B cell (primary cell): ENCODE results near the gene NTN3. TPM values are rescaled to one million over a fixed set of nuclear protein-coding genes. Genes with fewer than 3 reads are reported as not detected.

ENCODE experiments used
- ATAC-seq: fragments of 200-7000 bp; cut with Tn5 transposase; one replicate; pipeline ENCODE4 v1.10.0; 2021; ENCODE audit warnings: low read depth, mild to moderate bottlenecking, moderate number of reproducible peaks, moderate library complexity
- CTCF ChIA-PET: fragments of 350-600 bp; sonication (Branson Sonifier 250); formaldehyde crosslinking; loops from one replicate; lab custom pipeline; 2021; ENCODE audit warnings: antibody characterized with exemption, inconsistent platforms; lab: Charles Lee
- POLR2A ChIA-PET: fragments of 350-600 bp; sonication (Branson Sonifier 250); formaldehyde crosslinking; loops from one replicate; lab custom pipeline; 2021; ENCODE audit warnings: antibody characterized with exemption; lab: Charles Lee
- DNase-seq: peaks from one replicate; pipeline ENCODE4 v3.0.0; 2013
- H2AFZ ChIP-seq: 2 replicates; pipeline ENCODE4 v1.6.1; 2012; ENCODE audit warnings: mild to moderate bottlenecking, low read depth, low read length; ENCODE audit not compliant: insufficient read depth, poor library complexity, severe bottlenecking
- H3K27ac ChIP-seq, 2 donors: 1 replicate in 1 of 2; 2 replicates in 1 of 2; pipeline ENCODE4 v1.5.1; 2012 to 2013; ENCODE audit warnings: low read length in 2 of 2, mild to moderate bottlenecking in 2 of 2, moderate library complexity in 1 of 2
- H3K27me3 ChIP-seq, 4 experiments: fragments of 200-600 bp in 1 of 4; sonication (generic) in 1 of 4; replicated peaks in 1 of 4; 1 replicate in 2 of 4; 2 replicates in 2 of 4; pipeline versions ENCODE4 v1.6.1 to v1.7.0; 2013 to 2016; ENCODE audit warnings: low read length in 3 of 4, mild to moderate bottlenecking in 2 of 4, mixed read lengths in 1 of 4, moderate library complexity in 1 of 4; ENCODE audit not compliant: insufficient read depth in 4 of 4, control insufficient read depth in 3 of 4; ENCODE audit errors: control extremely low read depth in 1 of 4
- H3K36me3 ChIP-seq, 2 experiments: replicated peaks in 1 of 2; 1 replicate in 1 of 2; 2 replicates in 1 of 2; pipeline versions ENCODE4 v1.6.1 to v1.7.1; 2013; ENCODE audit warnings: low read length in 1 of 2; ENCODE audit not compliant: insufficient read depth in 2 of 2, control insufficient read depth in 1 of 2; ENCODE audit errors: control extremely low read depth in 1 of 2, extremely low read depth in 1 of 2
- H3K4me1 ChIP-seq, 2 donors: fragments of 200-600 bp in 1 of 2; sonication (generic) in 1 of 2; 1 replicate in 1 of 2; 2 replicates in 1 of 2; pipeline versions ENCODE4 v1.5.1 to v1.6.1; 2013 to 2017; ENCODE audit warnings: low read length in 2 of 2; ENCODE audit not compliant: control insufficient read depth in 2 of 2, insufficient read depth in 2 of 2
- H3K4me2 ChIP-seq: replicated peaks from 2 replicates; pipeline ENCODE3; 2012; ENCODE audit warnings: mild to moderate bottlenecking, low read depth, low read length; ENCODE audit not compliant: poor library complexity, severe bottlenecking
- H3K4me3 ChIP-seq, 5 experiments: fragments of 200-600 bp in 1 of 5; sonication (generic) in 1 of 5; 1 replicate in 3 of 5; 2 replicates in 2 of 5; pipeline versions ENCODE4 v1.5.1 to v1.7.0; 2011 to 2016; ENCODE audit warnings: low read length in 4 of 5, mild to moderate bottlenecking in 4 of 5, low read depth in 2 of 5, control low read depth in 1 of 5, moderate library complexity in 1 of 5; ENCODE audit not compliant: insufficient read depth in 1 of 5; ENCODE audit errors: control extremely low read depth in 1 of 5, extremely low read depth in 1 of 5
- H3K79me2 ChIP-seq: fragments of 200-600 bp; sonication (generic); one replicate; pipeline ENCODE4 v1.6.0; 2016; ENCODE audit warnings: low read length; ENCODE audit not compliant: control insufficient read depth, insufficient read depth
- H3K9ac ChIP-seq: fragments of 200-600 bp; sonication (generic); 2 replicates; pipeline ENCODE4 v1.6.1; 2017; ENCODE audit warnings: mild to moderate bottlenecking, low read length, moderate library complexity
- H3K9me3 ChIP-seq, 3 donors: one replicate each; pipeline versions ENCODE4 v1.6.1 to v1.7.1; 2013; ENCODE audit warnings: low read length in 2 of 3; ENCODE audit not compliant: control insufficient read depth in 2 of 3, insufficient read depth in 1 of 3; ENCODE audit errors: control extremely low read depth in 1 of 3
- H4K20me1 ChIP-seq: 2 replicates; pipeline ENCODE4 v1.6.0; 2012; ENCODE audit warnings: mild to moderate bottlenecking, low read length; ENCODE audit not compliant: insufficient read depth, control insufficient read depth, poor library complexity, severe bottlenecking
- H3K27ac Mint-ChIP-seq: one replicate; pipeline ENCODE4 v1.8.0; 2021; ENCODE audit warnings: mixed read lengths
- H3K27me3 Mint-ChIP-seq: one replicate; pipeline ENCODE4 v1.8.0; 2021; ENCODE audit warnings: mixed read lengths
- H3K4me1 Mint-ChIP-seq: one replicate; pipeline ENCODE4 v1.8.0; 2021; ENCODE audit warnings: mixed read lengths
- H3K4me3 Mint-ChIP-seq: one replicate; pipeline ENCODE4 v1.8.0; 2021; ENCODE audit warnings: mixed read lengths
- H3K9me3 Mint-ChIP-seq: one replicate; pipeline ENCODE4 v1.8.0; 2022; ENCODE audit warnings: mixed read lengths; ENCODE audit not compliant: insufficient read depth
- CTCF ChIP-seq: fragments of 200-600 bp; IDR thresholded peaks from one replicate; pipeline ENCODE4 v1.8.0; 2022; ENCODE audit warnings: antibody characterized with exemption, mild to moderate bottlenecking
- EZH2 ChIP-seq: IDR thresholded peaks from 2 replicates; pipeline ENCODE4 v1.6.1; 2012; ENCODE audit warnings: borderline replicate concordance, low read depth, mild to moderate bottlenecking, moderate library complexity, low read length; ENCODE audit not compliant: insufficient read depth, poor library complexity, severe bottlenecking
- WGBS: methylation state at CpG from one replicate; pipeline ENCODE4 v1.1.5; 2013; ENCODE audit warnings: missing lambda C conversion rate; ENCODE audit not compliant: insufficient coverage; 5-methylcytosine and 5-hydroxymethylcytosine counted together
- intact Hi-C: fragments of 100-400 bp; cut with micrococcal nuclease; formaldehyde crosslinking; loops from one replicate; pipeline ENCODE4 v1.10.0; 2022
- polyA plus RNA-seq: library from polyadenylated mRNA; depleted of rRNA; stranded (reverse); fragments of >200 nt; gene quantifications from 2 replicates; pipeline ENCODE4 v1.2.3, GENCODE V29; 2012
- total RNA-seq, 2 donors: library from RNA; stranded (reverse); fragments of 120-200 nt in 1 of 2; gene quantifications; 1 replicate in 1 of 2; 2 replicates in 1 of 2; pipeline versions ENCODE4 v1.2.3 to v1.2.4, GENCODE V29; 2013 to 2022

The NTN3 gene
- total and polyA plus RNA-seq, 2 donors (not counting 1 experiment from before 2014, with no cell fraction given), result not detected

GRCh38 chr16:2449118-2449517, 22.0 kb upstream of the NTN3 start:
- Mint-ChIP-seq H3K4me3 (no peak overlapping the region), H3K9me3 (no peaks in the 10 kb centered on the region), H3K27ac (no peak overlapping the region), H3K4me1 (no peaks in the 10 kb centered on the region), H3K27me3 (no peaks in the 10 kb centered on the region)
- DNase-seq (no peak), ATAC-seq (no peak)
- peaks cover 7% of the 10 kb centered on the region for H3K79me2 ChIP-seq
- H3K4me2 ChIP-seq, result no peak overlapping the region
- TF ChIP-seq CTCF (no peak), EZH2 (no peak)
- 97% methylated on average over 24 of the region's 25 CpGs for WGBS
- no peak overlapping the region for H3K9ac ChIP-seq
- no peak overlapping the region for H3K27ac ChIP-seq
- peaks cover 0 to 36% of the 10 kb centered on the region in 2 experiments for H3K36me3 ChIP-seq
- intact Hi-C loops, result no loop called here
- H3K4me1 ChIP-seq, result no peaks in the 10 kb centered on the region
- no peak overlapping the region for H3K4me3 ChIP-seq
- no peaks in the 10 kb centered on the region for H4K20me1 ChIP-seq
- H3K27me3 ChIP-seq, result no peaks in the 10 kb centered on the region
- H2AFZ ChIP-seq, result no peak overlapping the region
- peaks cover 0 to 2% (median 0%) of the 10 kb centered on the region in 3 donors for H3K9me3 ChIP-seq
- POLR2A ChIA-PET, result no interaction called here
- CTCF ChIA-PET, result no interaction called here

- ATAC-seq (no peak), DNase-seq (no peak)
- Histone ChIP-seq H3K36me3 (peaks cover 0 to 34% of the 10 kb centered on the region in 2 experiments), H2AFZ (no peak overlapping the region), H3K9ac (no peak overlapping the region), H3K79me2 (peaks cover 7% of the 10 kb centered on the region), H3K4me2 (no peak overlapping the region), H3K4me1 (no peaks in the 10 kb centered on the region), H3K27me3 (no peaks in the 10 kb centered on the region), H3K27ac (no peak overlapping the region), H3K9me3 (peaks cover 0 to 2% (median 0%) of the 10 kb centered on the region in 3 donors), H3K4me3 (no peak overlapping the region), H4K20me1 (no peaks in the 10 kb centered on the region)
- Mint-ChIP-seq H3K27me3 (no peaks in the 10 kb centered on the region), H3K4me1 (no peaks in the 10 kb centered on the region), H3K4me3 (no peak overlapping the region), H3K9me3 (no peaks in the 10 kb centered on the region), H3K27ac (no peak overlapping the region)
- TF ChIP-seq CTCF (no peak), EZH2 (no peak)
- intact Hi-C loops, result no loop called here
- 94% methylated on average over 8 of the region's 8 CpGs for WGBS
- ChIA-PET POLR2A (interaction anchor here (0.7 kb wide), 1 partner anchor 14 kb away, joined by 4 read pairs; no protein-coding TSS in a partner anchor), CTCF (interaction anchor here (1.1 kb wide), 1 partner anchor 20 kb away, joined by 3 read pairs; no protein-coding TSS in a partner anchor)
Measured at GRCh38 chr16:2450535-2450934, 20.6 kb upstream of the NTN3 start.
